ENCODE results near the gene VWA3B. TPM values are rescaled to one million over a fixed set of nuclear protein-coding genes. Genes with fewer than 3 reads are reported as not detected.
"Not testable (repeated sequence)": the region's sequence is repeated elsewhere in the genome, so short reads cannot be mapped to it uniquely, and the experiment has no call there.

VWA3B gene
- total RNA-seq, 1 donor from 2014 or later: not detected

- Mint-ChIP-seq H3K9me3 (peaks cover 11% of the 10 kb centered on the region), H3K27ac (ENCODE audit: unreplicated experiment) (no peak overlapping the region), H3K4me1 (peaks cover 15% of the 10 kb centered on the region), H3K27me3 (ENCODE audit: low read depth) (no peaks in the 10 kb centered on the region), H3K4me3 (no peak overlapping the region), H3K36me3 (ENCODE audit: low read depth) (no peaks in the 10 kb centered on the region)
- TF ChIP-seq CTCF (conservative IDR thresholded peaks at IDR 0.05): no peak
- DNase-seq (ENCODE audit: low read depth, low spot score): no peak
Measured at GRCh38 chr2:98140210-98140609, 53.2 kb downstream of the VWA3B start.

- TF ChIP-seq CTCF (conservative IDR thresholded peaks at IDR 0.05): no peak
- Mint-ChIP-seq H3K4me3 (no peak overlapping the region), H3K27ac (ENCODE audit: unreplicated experiment) (no peak overlapping the region), H3K4me1 (peaks cover 11% of the 10 kb centered on the region), H3K27me3 (ENCODE audit: low read depth) (no peaks in the 10 kb centered on the region), H3K9me3 (peaks cover 6% of the 10 kb centered on the region), H3K36me3 (ENCODE audit: low read depth) (no peaks in the 10 kb centered on the region)
- no peak for DNase-seq (ENCODE audit: low read depth, low spot score)
Measured at GRCh38 chr2:98142106-98142791, 55.3 kb downstream of the VWA3B start.

- Mint-ChIP-seq H3K36me3 (ENCODE audit: low read depth) (no peaks in the 10 kb centered on the region), H3K9me3 (peaks cover 3% of the 10 kb centered on the region), H3K4me3 (no peak overlapping the region), H3K27ac (ENCODE audit: unreplicated experiment) (no peak overlapping the region), H3K27me3 (ENCODE audit: low read depth) (no peaks in the 10 kb centered on the region), H3K4me1 (peaks cover 11% of the 10 kb centered on the region)
- TF ChIP-seq CTCF (conservative IDR thresholded peaks at IDR 0.05): no peak
- no peak for DNase-seq (ENCODE audit: low read depth, low spot score)
Measured at GRCh38 chr2:98145070-98145469, 58.1 kb downstream of the VWA3B start.

- H3K4me1 Mint-ChIP-seq; H3K36me3 Mint-ChIP-seq (ENCODE audit: low read depth); DNase-seq (ENCODE audit: low read depth, low spot score); H3K4me3 Mint-ChIP-seq; H3K9me3 Mint-ChIP-seq; H3K27ac Mint-ChIP-seq (ENCODE audit: unreplicated experiment); H3K27me3 Mint-ChIP-seq (ENCODE audit: low read depth): not testable (repeated sequence)
Measured at GRCh38 chr2:98147900-98148299, 60.9 kb downstream of the VWA3B start.

GRCh38 chr2:98148595-98149332, 61.8 kb downstream of the VWA3B start:
- H3K4me3 Mint-ChIP-seq: no peak overlapping the region
- H3K27ac Mint-ChIP-seq (ENCODE audit: unreplicated experiment): no peak overlapping the region
- TF ChIP-seq CTCF (conservative IDR thresholded peaks at IDR 0.05): no peak
- no peaks in the 10 kb centered on the region for H3K9me3 Mint-ChIP-seq
- no peaks in the 10 kb centered on the region for H3K27me3 Mint-ChIP-seq (ENCODE audit: low read depth)
- no peaks in the 10 kb centered on the region for H3K4me1 Mint-ChIP-seq
- DNase-seq (ENCODE audit: low read depth, low spot score): no peak
- no peaks in the 10 kb centered on the region for H3K36me3 Mint-ChIP-seq (ENCODE audit: low read depth)

GRCh38 chr2:98149333-98149697, 62.3 kb downstream of the VWA3B start:
- H3K27ac Mint-ChIP-seq (ENCODE audit: unreplicated experiment): no peak overlapping the region
- H3K27me3 Mint-ChIP-seq (ENCODE audit: low read depth): no peaks in the 10 kb centered on the region
- H3K4me1 Mint-ChIP-seq: no peaks in the 10 kb centered on the region
- no peak for DNase-seq (ENCODE audit: low read depth, low spot score)
- no peaks in the 10 kb centered on the region for H3K36me3 Mint-ChIP-seq (ENCODE audit: low read depth)
- H3K9me3 Mint-ChIP-seq: no peaks in the 10 kb centered on the region
- no peak for TF ChIP-seq CTCF (conservative IDR thresholded peaks at IDR 0.05)
- H3K4me3 Mint-ChIP-seq: no peak overlapping the region

All from neural crest cell (in vitro differentiated cells).